Mesenchymal stem cell (in vitro differentiated cells and primary cell): ENCODE results near the gene HBS1L.

ENCODE experiments used
- DNase-seq: peaks from one replicate; pipeline ENCODE4 v3.0.0-alpha.2; 2013
- H2AFZ ChIP-seq: one replicate; pipeline ENCODE4 v1.6.1; 2013; ENCODE audit warnings: low read depth, mild to moderate bottlenecking, control low read depth, inconsistent platforms, low read length, moderate library complexity
- H2AK5ac ChIP-seq: 2 replicates; pipeline ENCODE4 v1.6.1; 2013; ENCODE audit warnings: low read length, moderate library complexity, mild to moderate bottlenecking, inconsistent platforms; ENCODE audit not compliant: severe bottlenecking
- H2BK120ac ChIP-seq: one replicate; pipeline ENCODE4 v1.6.1; 2013; ENCODE audit warnings: low read depth, mild to moderate bottlenecking, inconsistent platforms, low read length, moderate library complexity
- H2BK12ac ChIP-seq, 2 experiments: one replicate each; pipeline ENCODE4 v1.6.1; 2013; ENCODE audit warnings: inconsistent platforms in 2 of 2, low read length in 2 of 2, mild to moderate bottlenecking in 2 of 2, moderate library complexity in 2 of 2, control low read depth in 1 of 2
- H2BK15ac ChIP-seq: one replicate; pipeline ENCODE4 v1.6.1; 2013; ENCODE audit warnings: mild to moderate bottlenecking, low read depth, inconsistent platforms; ENCODE audit not compliant: poor library complexity, severe bottlenecking
- H2BK5ac ChIP-seq: 2 replicates; pipeline ENCODE4 v1.6.1; 2013; ENCODE audit warnings: low read depth, mild to moderate bottlenecking, low read length, control low read depth, inconsistent platforms; ENCODE audit not compliant: poor library complexity, severe bottlenecking
- H3K14ac ChIP-seq, 2 experiments: one replicate each; pipeline ENCODE4 v1.6.1; 2013; ENCODE audit warnings: inconsistent platforms in 2 of 2, low read length in 2 of 2, control low read depth in 1 of 2, mild to moderate bottlenecking in 1 of 2, moderate library complexity in 1 of 2
- H3K18ac ChIP-seq, 2 experiments: one replicate each; pipeline ENCODE4 v1.6.1; 2013; ENCODE audit warnings: inconsistent platforms in 2 of 2, low read length in 2 of 2, control low read depth in 1 of 2, low read depth in 1 of 2, mild to moderate bottlenecking in 1 of 2
- H3K23ac ChIP-seq, 2 experiments: one replicate each; pipeline ENCODE4 v1.6.1; 2013; ENCODE audit warnings: inconsistent platforms in 2 of 2, low read length in 2 of 2, mild to moderate bottlenecking in 2 of 2, moderate library complexity in 2 of 2, control low read depth in 1 of 2
- H3K27ac ChIP-seq: 2 replicates; pipeline ENCODE4 v1.5.1; 2013; ENCODE audit warnings: mild to moderate bottlenecking, moderate library complexity, low read length, control low read depth, inconsistent platforms; ENCODE audit not compliant: poor library complexity, severe bottlenecking
- H3K27me3 ChIP-seq, 2 experiments: 2 replicates each; pipeline versions ENCODE4 v1.6.1 to v1.7.0; 2013; ENCODE audit warnings: low read length in 2 of 2, mild to moderate bottlenecking in 2 of 2, moderate library complexity in 2 of 2, control low read depth in 1 of 2, inconsistent platforms in 1 of 2; ENCODE audit not compliant: control insufficient read depth in 1 of 2, insufficient read depth in 1 of 2
- H3K36me3 ChIP-seq, 2 experiments: 2 replicates each; pipeline versions ENCODE4 v1.6.1 to v1.7.0; 2013; ENCODE audit warnings: low read length in 2 of 2, control low read depth in 1 of 2, inconsistent platforms in 1 of 2, low read depth in 1 of 2, mild to moderate bottlenecking in 1 of 2; ENCODE audit not compliant: insufficient read depth in 2 of 2, control insufficient read depth in 1 of 2
- H3K4ac ChIP-seq, 2 experiments: one replicate each; pipeline ENCODE4 v1.6.1; 2013; ENCODE audit warnings: inconsistent platforms in 2 of 2, low read length in 2 of 2, mild to moderate bottlenecking in 2 of 2, moderate library complexity in 2 of 2, control low read depth in 1 of 2, low read depth in 1 of 2
- H3K4me1 ChIP-seq: 2 replicates; pipeline ENCODE4 v1.6.1; 2013; ENCODE audit warnings: low read depth, low read length, control low read depth; ENCODE audit not compliant: control insufficient read depth, insufficient read depth
- H3K4me2 ChIP-seq: 2 replicates; pipeline ENCODE4 v1.6.1; 2013; ENCODE audit warnings: low read length, mild to moderate bottlenecking, inconsistent platforms; ENCODE audit not compliant: poor library complexity, severe bottlenecking
- H3K4me3 ChIP-seq, 2 experiments: 2 replicates each; pipeline versions ENCODE4 v1.5.1 to v1.7.0; 2013; ENCODE audit warnings: low read length in 2 of 2, mild to moderate bottlenecking in 2 of 2, control low read depth in 1 of 2, low read depth in 1 of 2; ENCODE audit not compliant: insufficient read depth in 1 of 2
- H3K79me1 ChIP-seq: replicated peaks from 2 replicates; pipeline ENCODE4 v1.6.1; 2013; ENCODE audit warnings: mild to moderate bottlenecking, control low read depth, low read length, inconsistent platforms; ENCODE audit not compliant: poor library complexity, severe bottlenecking
- H3K9ac ChIP-seq: 2 replicates; pipeline ENCODE4 v1.7.0; 2013; ENCODE audit warnings: mild to moderate bottlenecking, low read length, moderate library complexity
- H3K9me3 ChIP-seq: 2 replicates; pipeline ENCODE4 v1.7.0; 2013; ENCODE audit warnings: mild to moderate bottlenecking, low read length; ENCODE audit not compliant: control insufficient read depth
- H4K8ac ChIP-seq: one replicate; pipeline ENCODE4 v1.6.1; 2013; ENCODE audit warnings: inconsistent platforms, mild to moderate bottlenecking, low read length, moderate library complexity
- H4K91ac ChIP-seq: one replicate; pipeline ENCODE4 v1.6.1; 2013; ENCODE audit warnings: mild to moderate bottlenecking, low read length, inconsistent platforms
- WGBS: methylation state at CpG from one replicate; pipeline ENCODE4 v1.1.7; 2013; ENCODE audit warnings: mixed read lengths; 5-methylcytosine and 5-hydroxymethylcytosine counted together

Gene HBS1L

DNA sequence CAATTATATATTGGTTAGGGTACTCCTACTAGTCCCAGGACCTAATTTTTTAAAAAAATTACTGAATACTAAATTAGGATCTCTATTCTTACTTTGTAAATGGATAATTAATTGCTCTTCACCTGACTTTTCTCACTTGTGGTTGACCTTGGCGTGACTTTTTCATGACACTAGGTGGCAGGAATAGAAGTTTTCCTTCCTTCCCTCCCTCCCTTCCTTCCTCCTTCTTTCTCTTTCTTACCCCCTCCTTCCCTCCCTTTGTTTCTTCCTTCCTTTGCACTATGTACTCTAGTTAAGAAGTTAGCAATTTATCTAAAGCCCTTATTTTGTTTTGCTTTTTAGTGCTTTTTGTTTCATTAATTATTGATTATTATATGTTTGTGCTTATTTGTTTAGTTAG is 20.4 kb upstream of the HBS1L start:
- Histone ChIP-seq H3K4ac (no peak overlapping the region), H3K4me2 (no peak overlapping the region), H3K18ac (no peak overlapping the region), H3K36me3 (no peaks in the 10 kb centered on the region), H2BK15ac (no peak overlapping the region), H3K14ac (no peak overlapping the region), H3K4me1 (no peaks in the 10 kb centered on the region), H3K4me3 (no peak overlapping the region), H3K27ac (no peak overlapping the region), H3K79me1 (no peaks in the 10 kb centered on the region), H2BK12ac (no peak overlapping the region), H2AK5ac (no peak overlapping the region), H3K9ac (no peak overlapping the region), H3K27me3 (no peaks in the 10 kb centered on the region), H2BK5ac (no peak overlapping the region), H2AFZ (no peak overlapping the region), H3K23ac (no peak overlapping the region), H4K8ac (no peak overlapping the region), H4K91ac (no peak overlapping the region), H2BK120ac (no peak overlapping the region), H3K9me3 (no peaks in the 10 kb centered on the region)
- WGBS = 67% methylated on average over 1 of the region's 1 CpG
- DNase-seq = no peak

DNA sequence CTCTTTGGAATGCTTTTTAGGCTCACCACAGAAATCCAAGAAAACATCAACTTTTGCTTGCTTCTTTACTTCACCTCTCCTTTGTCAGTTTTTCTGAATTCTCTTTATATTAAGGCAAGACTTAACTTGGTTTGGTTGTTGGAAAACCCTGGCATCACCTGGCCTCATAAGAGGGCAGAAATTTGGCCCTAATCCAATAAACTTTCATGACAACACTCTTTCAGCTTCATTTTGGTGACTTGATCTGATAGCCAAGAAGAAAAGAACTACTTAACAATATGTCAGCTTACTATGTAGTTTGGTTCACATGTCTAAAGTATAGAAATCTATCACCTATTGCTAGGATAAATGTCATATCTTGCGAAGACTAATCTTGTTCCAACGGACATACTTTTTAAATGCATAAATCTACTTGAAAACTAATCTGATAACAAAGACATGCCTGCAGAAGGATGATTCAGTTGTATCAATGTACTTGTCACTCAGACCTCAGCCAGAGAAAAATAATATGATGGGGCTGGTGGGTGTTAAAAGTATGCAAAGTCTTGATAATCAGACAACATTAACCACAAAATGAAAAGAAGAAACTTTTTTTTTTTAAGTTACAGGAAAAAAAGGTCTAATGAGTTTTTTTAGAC is 19.3 kb upstream of the HBS1L start:
- H4K8ac ChIP-seq = no peak overlapping the region
- no peak overlapping the region for H3K23ac ChIP-seq
- no peaks in the 10 kb centered on the region for H3K9me3 ChIP-seq
- no peak overlapping the region for H3K4me3 ChIP-seq
- no peaks in the 10 kb centered on the region for H3K27me3 ChIP-seq
- H4K91ac ChIP-seq = no peak overlapping the region
- no peak overlapping the region for H3K4ac ChIP-seq
- no peak overlapping the region for H3K14ac ChIP-seq
- no peak for DNase-seq
- no peak overlapping the region for H2BK12ac ChIP-seq
- no peak overlapping the region for H3K4me2 ChIP-seq
- no CpG with 5 or more reads among the region's 2 CpGs for WGBS
- no peaks in the 10 kb centered on the region for H3K36me3 ChIP-seq
- no peak overlapping the region for H3K9ac ChIP-seq
- no peak overlapping the region for H2BK15ac ChIP-seq
- H2BK5ac ChIP-seq = no peak overlapping the region
- H2BK120ac ChIP-seq = no peak overlapping the region
- H3K79me1 ChIP-seq = no peaks in the 10 kb centered on the region
- H2AFZ ChIP-seq = no peak overlapping the region
- H2AK5ac ChIP-seq = no peak overlapping the region
- H3K4me1 ChIP-seq = no peaks in the 10 kb centered on the region
- H3K18ac ChIP-seq = no peak overlapping the region
- no peak overlapping the region for H3K27ac ChIP-seq

DNA sequence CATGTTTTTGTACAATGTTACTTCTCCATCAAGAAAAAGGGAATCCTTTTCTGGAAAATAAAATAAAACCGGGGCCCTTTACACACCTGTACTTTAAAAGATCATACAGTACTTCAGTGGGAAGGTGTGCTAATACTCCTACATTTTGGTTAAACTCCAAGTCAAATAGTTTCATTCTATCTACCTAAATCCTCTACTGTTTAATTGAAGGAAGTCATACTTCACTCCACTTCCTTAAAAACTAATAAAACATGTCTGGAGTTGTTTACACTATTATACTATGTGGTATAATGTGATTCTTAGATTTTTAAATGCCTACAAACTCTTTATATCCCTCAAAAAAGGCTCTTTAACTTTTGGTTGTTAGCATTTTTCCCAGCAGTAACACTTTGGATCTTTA is 18.6 kb upstream of the HBS1L start:
- Histone ChIP-seq H2AFZ (no peak overlapping the region), H3K27ac (no peak overlapping the region), H4K8ac (no peak overlapping the region), H3K36me3 (no peaks in the 10 kb centered on the region), H2BK5ac (no peak overlapping the region), H3K18ac (no peak overlapping the region), H3K4me2 (no peak overlapping the region), H3K14ac (no peak overlapping the region), H3K9ac (no peak overlapping the region), H3K4ac (no peak overlapping the region), H2BK12ac (no peak overlapping the region), H2AK5ac (no peak overlapping the region), H3K4me3 (no peak overlapping the region), H3K27me3 (no peaks in the 10 kb centered on the region), H2BK120ac (no peak overlapping the region), H3K4me1 (no peaks in the 10 kb centered on the region), H3K23ac (no peak overlapping the region), H3K79me1 (no peaks in the 10 kb centered on the region), H2BK15ac (no peak overlapping the region), H4K91ac (no peak overlapping the region), H3K9me3 (no peaks in the 10 kb centered on the region)
- no CpG with 5 or more reads among the region's 1 CpG for WGBS
- no peak for DNase-seq

DNA sequence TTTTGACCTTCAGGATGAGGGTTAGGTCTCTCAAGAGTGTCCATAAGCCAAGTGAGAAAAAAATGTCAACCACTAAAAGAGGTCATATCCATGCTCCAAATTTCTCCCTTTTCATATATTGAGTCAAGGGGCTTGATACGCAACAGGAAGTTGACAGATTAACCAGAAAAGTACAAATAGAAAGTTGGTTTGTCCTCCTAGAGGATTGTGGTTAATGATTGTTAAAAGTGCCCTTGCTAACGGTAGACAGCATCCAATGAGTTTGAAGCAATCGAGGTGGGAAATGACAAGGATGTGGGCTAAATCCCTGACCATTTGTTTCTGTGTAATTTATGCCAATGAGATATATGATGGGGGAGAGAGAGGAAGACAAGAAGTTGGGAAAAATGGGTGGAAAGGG is 18.1 kb upstream of the HBS1L start:
- Histone ChIP-seq H2AK5ac (no peak overlapping the region), H3K4me2 (no peak overlapping the region), H3K14ac (no peak overlapping the region), H3K18ac (no peak overlapping the region), H3K4me1 (no peaks in the 10 kb centered on the region), H2BK5ac (no peak overlapping the region), H4K8ac (no peak overlapping the region), H3K4ac (no peak overlapping the region), H2AFZ (no peak overlapping the region), H3K9ac (no peak overlapping the region), H3K9me3 (no peaks in the 10 kb centered on the region), H2BK120ac (no peak overlapping the region), H2BK15ac (no peak overlapping the region), H3K36me3 (no peaks in the 10 kb centered on the region), H3K23ac (no peak overlapping the region), H2BK12ac (no peak overlapping the region), H3K4me3 (no peak overlapping the region), H3K27ac (no peak overlapping the region), H3K27me3 (no peaks in the 10 kb centered on the region), H3K79me1 (no peaks in the 10 kb centered on the region), H4K91ac (no peak overlapping the region)
- 83% methylated on average over 3 of the region's 3 CpGs for WGBS
- DNase-seq = no peak
